NCI-H1048 (cell line): ENCODE results near the gene VCL.

ENCODE experiments used
- DNase-seq: peaks from one replicate; lab custom pipeline; 2025; lab: John Stamatoyannopoulos, UW

The VCL gene

GRCh38 chr10:74151879-74152722, 154.2 kb downstream of the VCL start:
- no peak for DNase-seq

- DNase-seq: no peak
Measured at GRCh38 chr10:74153123-74153522, 155.2 kb downstream of the VCL start.

- no peak for DNase-seq
Measured at GRCh38 chr10:74153676-74154075, 155.8 kb downstream of the VCL start.

- DNase-seq: no peak
Measured at GRCh38 chr10:74156919-74157289, 159.0 kb downstream of the VCL start.

GRCh38 chr10:74160013-74160412, 162.1 kb downstream of the VCL start:
- DNase-seq: no peak

GRCh38 chr10:74163319-74164068, 165.6 kb downstream of the VCL start:
- no peak for DNase-seq

GRCh38 chr10:74164716-74165529, 167.0 kb downstream of the VCL start:
- no peak for DNase-seq

- no peak for DNase-seq
Measured at GRCh38 chr10:74165530-74165901, 167.6 kb downstream of the VCL start.

GRCh38 chr10:74167443-74167842, 169.5 kb downstream of the VCL start:
- DNase-seq: no peak
